Transverse colon (tissue), 4 donors: ENCODE results near the gene FCRL6. TPM values are rescaled to one million over a fixed set of nuclear protein-coding genes. Genes with fewer than 3 reads are reported as not detected.

ENCODE experiments used
- DNase-seq: peaks from one replicate; pipeline ENCODE4 v3.0.0-alpha.2; 2019
- H3K27ac ChIP-seq, 4 donors: fragments of 200-600 bp; sonication (generic); 2 replicates each; pipeline ENCODE4 v1.5.1; 2016 to 2018; ENCODE audit warnings: inconsistent platforms in 4 of 4
- H3K27me3 ChIP-seq: fragments of 200-600 bp; sonication (generic); 2 replicates; pipeline ENCODE4 v1.5.1; 2017; ENCODE audit warnings: inconsistent platforms
- H3K36me3 ChIP-seq, 4 donors: fragments of 200-600 bp; sonication (generic); 2 replicates each; pipeline ENCODE4 v1.5.1; 2017 to 2019; ENCODE audit warnings: inconsistent platforms in 4 of 4
- H3K4me1 ChIP-seq, 4 donors: fragments of 200-600 bp; sonication (generic); 2 replicates each; pipeline ENCODE4 v1.5.1; 2017 to 2020; ENCODE audit warnings: inconsistent platforms in 4 of 4
- H3K4me3 ChIP-seq, 4 donors: fragments of 200-600 bp; sonication (generic); 1 replicate in 1 of 4; 2 replicates in 3 of 4; pipeline versions ENCODE4 v1.5.1 to v1.6.1; 2017 to 2019; ENCODE audit warnings: inconsistent platforms in 4 of 4
- H3K9me3 ChIP-seq, 2 donors: fragments of 200-600 bp; sonication (generic); 2 replicates each; pipeline ENCODE4 v1.5.1; 2017 to 2019; ENCODE audit warnings: inconsistent platforms in 2 of 2
- EP300 ChIP-seq: sonication (generic); formaldehyde crosslinking; IDR thresholded peaks from one replicate; pipeline ENCODE4 v1.6.1; 2017; ENCODE audit warnings: antibody characterized with exemption, low read depth
- POLR2A ChIP-seq: fragments of 450-650 bp; IDR thresholded peaks from one replicate; pipeline ENCODE4 v1.6.1; 2016; ENCODE audit warnings: antibody characterized with exemption, mild to moderate bottlenecking, moderate library complexity
- POLR2AphosphoS5 ChIP-seq, 3 donors: sonication (generic); formaldehyde crosslinking; IDR thresholded peaks; one replicate each; pipeline ENCODE4 v1.6.1; 2016; ENCODE audit warnings: antibody characterized with exemption in 3 of 3
- WGBS, 2 donors: methylation state at CpG; one replicate each; pipeline ENCODE4 v1.1.5; 2018; ENCODE audit warnings: low coverage in 1 of 2; 5-methylcytosine and 5-hydroxymethylcytosine counted together
- in situ Hi-C, 4 donors: fragments of 200-750 bp; cut with MboI; loops; one replicate each; pipeline versions ENCODE4 v1.15.0 to v1.15.1; 2017; ENCODE audit warnings: low sequenced_read_pairs in 3 of 4, low pct_ligation_motif_present in 1 of 4, low pct_unique_long_range_greater_than_20kb in 1 of 4
- intact Hi-C: fragments of 100-400 bp; cut with DNase I; formaldehyde crosslinking; loops from one replicate; pipeline ENCODE4 v1.15.1; 2023; ENCODE audit warnings: low total_unique reads
- total RNA-seq, 4 donors: library from RNA; depleted of rRNA; stranded (reverse); fragments of >200 nt; gene quantifications; one replicate each; pipeline ENCODE4 v1.1.0, GENCODE V29; 2016
- TF ChIP-seq, protein P1 (sequence below), 5 experiments: fragments of 200-600 bp in 3 of 5; fragments of 450-650 bp in 2 of 5; sonication (generic) in 3 of 5; IDR thresholded peaks; 1 replicate in 2 of 5; 2 replicates in 3 of 5; pipeline ENCODE4 v1.5.1; 2016 to 2017; ENCODE audit warnings: antibody characterized with exemption in 5 of 5, inconsistent platforms in 3 of 5, mild to moderate bottlenecking in 2 of 5, moderate library complexity in 1 of 5

FCRL6 gene
- total RNA-seq, 4 donors from 2014 or later: 0.55 to 1.4 TPM; not detected in 2

DNA sequence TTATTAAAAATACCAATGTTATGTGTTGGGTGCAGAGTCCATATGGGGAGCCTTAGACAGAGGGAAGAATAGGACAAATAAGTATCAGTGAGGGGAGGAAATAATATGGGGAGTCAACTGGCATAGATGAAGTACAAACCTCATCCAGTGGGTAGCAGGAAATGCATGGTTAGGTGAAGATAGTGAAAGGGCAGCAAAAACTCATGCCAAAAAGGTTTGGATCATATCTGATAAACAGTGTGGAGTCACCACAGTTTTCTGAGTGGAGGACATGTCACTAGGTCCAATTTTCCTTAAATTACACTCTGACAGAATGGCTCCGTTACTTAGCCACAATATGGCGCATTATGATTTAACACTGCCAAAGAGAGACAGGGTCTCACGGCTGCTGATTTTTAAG is 11.1 kb upstream of the FCRL6 start:
- H3K9me3 ChIP-seq: no peaks in the 10 kb centered on the region
- 59% methylated on average over 3 of the region's 3 CpGs; no CpG with 5 or more reads in 1 of the 2 donors for WGBS, 2 donors
- in situ Hi-C loops: loop anchor here (5.0 to 25.0 kb wide), 3 partner anchors 96 to 221 kb away; no protein-coding TSS in a partner anchor

DNA sequence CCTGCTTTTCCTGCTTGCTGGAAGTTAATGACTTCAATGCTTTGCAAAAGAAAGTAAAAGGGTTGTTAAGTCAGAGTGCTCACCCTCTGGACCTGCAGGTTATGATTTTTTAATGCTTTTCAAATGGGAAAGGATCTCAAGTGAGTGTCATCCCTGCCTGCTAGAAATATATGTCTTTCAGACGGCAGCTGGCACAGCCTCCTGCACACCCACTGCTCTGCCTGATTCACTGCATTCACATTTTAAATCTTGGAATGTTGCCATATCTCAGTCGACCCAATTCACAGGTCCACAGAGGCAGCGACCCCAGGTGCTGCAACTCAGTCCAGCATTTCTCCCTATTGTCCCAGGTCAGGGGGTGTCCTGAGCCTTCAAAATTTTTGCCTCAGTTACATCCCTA is 10.7 kb upstream of the FCRL6 start:
- in situ Hi-C loops (loop anchor here (5.0 to 25.0 kb wide), 3 partner anchors 96 to 221 kb away; no protein-coding TSS in a partner anchor), intact Hi-C loops (no loop called here)
- Histone ChIP-seq H3K36me3 (no peaks in the 10 kb centered on the region), H3K27ac (no peak overlapping the region), H3K9me3 (no peaks in the 10 kb centered on the region), H3K4me1 (no peaks in the 10 kb centered on the region), H3K4me3 (no peak overlapping the region), H3K27me3 (peaks cover 9% of the 10 kb centered on the region)
- no peak for DNase-seq
- TF ChIP-seq POLR2A (no peak), POLR2AphosphoS5 (IDR thresholded peaks at IDR 0.05) (no peak), EP300 (no peak)
- 27% methylated on average over 3 of the region's 3 CpGs; no CpG with 5 or more reads in 1 of the 2 donors for WGBS, 2 donors

More for the DNA sequence above, 11.1 kb upstream of the FCRL6 start:
- TF ChIP-seq EP300 (no peak), POLR2A (no peak), POLR2AphosphoS5 (IDR thresholded peaks at IDR 0.05) (no peak)
- TF ChIP-seq, protein P1, sequence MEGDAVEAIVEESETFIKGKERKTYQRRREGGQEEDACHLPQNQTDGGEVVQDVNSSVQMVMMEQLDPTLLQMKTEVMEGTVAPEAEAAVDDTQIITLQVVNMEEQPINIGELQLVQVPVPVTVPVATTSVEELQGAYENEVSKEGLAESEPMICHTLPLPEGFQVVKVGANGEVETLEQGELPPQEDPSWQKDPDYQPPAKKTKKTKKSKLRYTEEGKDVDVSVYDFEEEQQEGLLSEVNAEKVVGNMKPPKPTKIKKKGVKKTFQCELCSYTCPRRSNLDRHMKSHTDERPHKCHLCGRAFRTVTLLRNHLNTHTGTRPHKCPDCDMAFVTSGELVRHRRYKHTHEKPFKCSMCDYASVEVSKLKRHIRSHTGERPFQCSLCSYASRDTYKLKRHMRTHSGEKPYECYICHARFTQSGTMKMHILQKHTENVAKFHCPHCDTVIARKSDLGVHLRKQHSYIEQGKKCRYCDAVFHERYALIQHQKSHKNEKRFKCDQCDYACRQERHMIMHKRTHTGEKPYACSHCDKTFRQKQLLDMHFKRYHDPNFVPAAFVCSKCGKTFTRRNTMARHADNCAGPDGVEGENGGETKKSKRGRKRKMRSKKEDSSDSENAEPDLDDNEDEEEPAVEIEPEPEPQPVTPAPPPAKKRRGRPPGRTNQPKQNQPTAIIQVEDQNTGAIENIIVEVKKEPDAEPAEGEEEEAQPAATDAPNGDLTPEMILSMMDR (IDR thresholded peaks at IDR 0.05): no peak
- Histone ChIP-seq H3K36me3 (no peaks in the 10 kb centered on the region), H3K27me3 (peaks cover 9% of the 10 kb centered on the region), H3K27ac (no peak overlapping the region), H3K4me3 (no peak overlapping the region), H3K4me1 (no peaks in the 10 kb centered on the region)
- intact Hi-C loops: no loop called here
- DNase-seq: no peak

DNA sequence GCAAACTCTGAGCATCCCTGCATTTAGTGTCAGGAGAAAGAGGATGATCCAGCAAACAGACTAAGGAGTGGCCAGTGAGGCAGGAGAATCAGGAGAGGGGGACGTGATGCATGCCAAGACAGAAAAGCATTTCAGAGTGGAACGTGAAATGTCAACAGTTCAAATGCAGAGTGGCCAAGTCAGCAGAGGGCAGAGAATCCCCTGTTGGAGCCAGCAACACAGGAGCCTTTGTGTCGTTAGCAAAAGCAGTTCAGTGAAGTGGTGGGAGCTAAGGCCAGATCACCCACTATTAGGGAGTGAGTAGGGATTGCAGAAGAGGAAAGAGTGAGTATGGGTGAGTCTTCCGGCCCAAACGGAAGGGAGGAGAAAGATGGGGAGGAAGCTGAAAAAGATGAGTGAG is 6.6 kb upstream of the FCRL6 start:
- Histone ChIP-seq H3K36me3 (no peaks in the 10 kb centered on the region), H3K9me3 (no peaks in the 10 kb centered on the region), H3K4me1 (peaks cover 0 to 2% (median 0%) of the 10 kb centered on the region in 4 donors), H3K4me3 (no peak overlapping the region), H3K27ac (no peak overlapping the region), H3K27me3 (peaks cover 9% of the 10 kb centered on the region)
- intact Hi-C loops: loop anchor here (5.0 kb wide), 1 partner anchor 97 kb away; no protein-coding TSS in a partner anchor
- in situ Hi-C loops: loop anchor here (5.0 to 25.0 kb wide), 3 partner anchors 97 to 217 kb away; no protein-coding TSS in a partner anchor
- no peak for DNase-seq
- TF ChIP-seq EP300 (no peak), POLR2AphosphoS5 (IDR thresholded peaks at IDR 0.05) (no peak), POLR2A (no peak)
- TF ChIP-seq, protein P1 (IDR thresholded peaks at IDR 0.05): no peak
- 52 to 67% methylated on average over 4 to 5 of the region's 5 CpGs for WGBS, 2 donors

DNA sequence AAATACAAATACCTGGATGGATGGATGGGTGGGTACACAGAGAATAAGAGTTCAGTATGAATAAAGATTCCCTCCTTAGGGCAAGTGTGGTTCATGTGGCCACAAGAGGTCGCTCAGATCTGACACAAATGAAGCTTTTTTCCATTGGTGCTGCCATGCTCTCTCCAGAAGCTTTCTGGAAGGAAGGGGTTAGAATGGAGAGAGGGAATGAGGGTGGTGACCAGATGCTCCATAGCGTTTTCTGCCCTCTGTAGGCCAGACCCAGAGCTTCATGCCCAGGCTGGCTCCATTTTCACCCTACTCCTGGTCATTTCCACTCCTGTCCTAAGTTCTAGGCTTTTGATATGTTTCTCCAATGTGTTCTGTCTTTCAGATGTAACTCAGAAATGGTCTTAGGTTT is 3.3 kb upstream of the FCRL6 start:
- peaks cover 0 to 2% (median 0%) of the 10 kb centered on the region in 4 donors for H3K4me1 ChIP-seq
- in situ Hi-C loops (loop anchor here (5.0 to 25.0 kb wide), 3 partner anchors 93 to 213 kb away; no protein-coding TSS in a partner anchor), intact Hi-C loops (loop anchor here (5.0 kb wide), 1 partner anchor 93 kb away; no protein-coding TSS in a partner anchor)
- peaks cover 5% of the 10 kb centered on the region for H3K27me3 ChIP-seq
- TF ChIP-seq, protein P1 (IDR thresholded peaks at IDR 0.05): peak; percentile 65 to 87 (median 74)
- TF ChIP-seq POLR2A (no peak), EP300 (no peak)
- H3K4me3 ChIP-seq: no peak overlapping the region
- H3K27ac ChIP-seq: no peak overlapping the region
- 0 to 6% methylated on average over 2 of the region's 2 CpGs for WGBS, 2 donors
- peak; percentile 72 for DNase-seq
- no peaks in the 10 kb centered on the region for H3K9me3 ChIP-seq
- H3K36me3 ChIP-seq: no peaks in the 10 kb centered on the region
